ENCODE data around the gene TRAPPC6A.

DNA sequence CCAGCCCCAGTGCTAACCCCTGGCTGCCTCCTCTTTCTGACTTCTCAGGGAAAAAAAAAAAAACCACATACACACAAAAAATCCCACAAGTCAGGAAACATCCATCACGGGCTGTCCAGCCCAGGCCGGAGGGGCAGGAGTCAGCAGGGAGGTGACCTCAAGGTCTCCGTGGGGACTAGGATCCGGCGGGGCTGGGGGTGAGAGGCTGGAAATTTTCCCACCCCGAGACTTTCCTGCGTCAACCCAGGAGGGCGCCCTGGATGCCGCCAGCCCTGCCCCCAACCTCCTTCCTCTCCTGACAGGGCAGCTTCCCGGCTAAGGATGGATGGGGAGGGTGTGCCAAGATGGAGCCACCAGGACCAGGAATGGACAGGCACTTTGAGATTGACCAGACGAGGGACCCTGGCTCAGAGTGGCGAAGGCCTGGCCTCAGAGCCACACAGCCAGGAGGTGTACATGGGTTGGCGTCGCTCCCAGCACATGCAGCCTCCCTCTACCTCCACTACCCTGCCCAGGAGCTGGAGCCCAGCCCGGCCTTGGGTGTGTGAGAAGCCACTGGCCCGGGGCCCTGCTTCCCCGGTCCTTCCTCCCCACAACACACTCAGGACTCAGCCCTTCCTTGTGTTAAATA lies 33.8 kb upstream of the TRAPPC6A start:
- TF ChIP-seq, protein P1, sequence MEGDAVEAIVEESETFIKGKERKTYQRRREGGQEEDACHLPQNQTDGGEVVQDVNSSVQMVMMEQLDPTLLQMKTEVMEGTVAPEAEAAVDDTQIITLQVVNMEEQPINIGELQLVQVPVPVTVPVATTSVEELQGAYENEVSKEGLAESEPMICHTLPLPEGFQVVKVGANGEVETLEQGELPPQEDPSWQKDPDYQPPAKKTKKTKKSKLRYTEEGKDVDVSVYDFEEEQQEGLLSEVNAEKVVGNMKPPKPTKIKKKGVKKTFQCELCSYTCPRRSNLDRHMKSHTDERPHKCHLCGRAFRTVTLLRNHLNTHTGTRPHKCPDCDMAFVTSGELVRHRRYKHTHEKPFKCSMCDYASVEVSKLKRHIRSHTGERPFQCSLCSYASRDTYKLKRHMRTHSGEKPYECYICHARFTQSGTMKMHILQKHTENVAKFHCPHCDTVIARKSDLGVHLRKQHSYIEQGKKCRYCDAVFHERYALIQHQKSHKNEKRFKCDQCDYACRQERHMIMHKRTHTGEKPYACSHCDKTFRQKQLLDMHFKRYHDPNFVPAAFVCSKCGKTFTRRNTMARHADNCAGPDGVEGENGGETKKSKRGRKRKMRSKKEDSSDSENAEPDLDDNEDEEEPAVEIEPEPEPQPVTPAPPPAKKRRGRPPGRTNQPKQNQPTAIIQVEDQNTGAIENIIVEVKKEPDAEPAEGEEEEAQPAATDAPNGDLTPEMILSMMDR (IDR thresholded peaks at IDR 0.05) = no peak
- no peak for TF ChIP-seq POLR2A (IDR thresholded peaks at IDR 0.05)
